Endothelial cell of umbilical vein (primary cell): Measurements from ENCODE around the gene BTBD10. TPM values are rescaled to one million over a fixed set of nuclear protein-coding genes. Genes with fewer than 3 reads are reported as not detected.

ENCODE experiments used
- BruUV-seq: library from RNA; stranded (reverse); fragments of 400-500 nt; replicated peaks from 2 replicates; lab custom pipeline; 2021; lab: Mats Ljungman, UMichigan
- CTCF ChIA-PET: fragments of 300-600, 350-600 bp; sonication (Branson Sonifier 250); formaldehyde crosslinking; loops from one replicate; lab custom pipeline; 2021; ENCODE audit warnings: antibody characterized with exemption, inconsistent platforms; lab: Charles Lee
- POLR2A ChIA-PET: fragments of 300-600, 350-600 bp; sonication (Branson Sonifier 250); formaldehyde crosslinking; loops from one replicate; lab custom pipeline; 2021; ENCODE audit warnings: antibody characterized with exemption, inconsistent platforms; lab: Charles Lee
- DNase-seq: peaks from one replicate; pipeline ENCODE4 v3.0.0-alpha.2; 2011; ENCODE audit warnings: low read depth, low spot score
- FAIRE-seq: peaks from 2 replicates; lab custom pipeline; 2011; peaks lifted over from hg19 to GRCh38; lab: Jason Lieb, UNC
- H2AFZ ChIP-seq: 2 replicates; pipeline ENCODE4 v1.6.0; 2012; ENCODE audit warnings: low read depth, low read length, control low read depth, inconsistent platforms
- H3K27ac ChIP-seq: 2 replicates; pipeline ENCODE4 v1.5.1; 2011; ENCODE audit warnings: low read depth, mild to moderate bottlenecking, control low read depth, low read length, moderate library complexity; ENCODE audit not compliant: insufficient read depth
- H3K27me3 ChIP-seq, 2 experiments: 2 replicates each; pipeline versions ENCODE4 v1.6.0 to v1.6.1; 2011; ENCODE audit warnings: low read length in 2 of 2, mixed read lengths in 1 of 2; ENCODE audit not compliant: control insufficient read depth in 2 of 2, insufficient read depth in 2 of 2
- H3K36me3 ChIP-seq, 2 experiments: 2 replicates in 1 of 2; 3 replicates in 1 of 2; pipeline ENCODE4 v1.5.1; 2011; ENCODE audit warnings: low read length in 2 of 2, mild to moderate bottlenecking in 1 of 2, moderate library complexity in 1 of 2; ENCODE audit not compliant: control insufficient read depth in 2 of 2, insufficient read depth in 2 of 2; ENCODE audit errors: extremely low read depth in 1 of 2
- H3K4me1 ChIP-seq: 3 replicates; pipeline ENCODE4 v1.5.1; 2011; ENCODE audit warnings: mild to moderate bottlenecking, low read length; ENCODE audit not compliant: control insufficient read depth, insufficient read depth; ENCODE audit errors: extremely low read depth
- H3K4me2 ChIP-seq: 2 replicates; pipeline ENCODE4 v1.6.1; 2011; ENCODE audit warnings: low read length, control low read depth, mixed read lengths; ENCODE audit not compliant: insufficient read depth
- H3K4me3 ChIP-seq, 3 experiments: fragments of 200-600 bp in 1 of 3; sonication (generic), shearing (Covaris generic) in 1 of 3; replicated peaks in 1 of 3; 2 replicates each; pipeline ENCODE4 v1.5.1; 2011 to 2016; ENCODE audit warnings: control low read depth in 3 of 3, low read length in 3 of 3, mild to moderate bottlenecking in 2 of 3, inconsistent platforms in 1 of 3, low read depth in 1 of 3, moderate library complexity in 1 of 3; ENCODE audit not compliant: insufficient read depth in 1 of 3
- H3K79me2 ChIP-seq: 2 replicates; pipeline ENCODE4 v1.6.0; 2012; ENCODE audit warnings: low read length, inconsistent platforms; ENCODE audit not compliant: control insufficient read depth, insufficient read depth
- H3K9ac ChIP-seq: replicated peaks from 2 replicates; pipeline ENCODE3; 2011; ENCODE audit warnings: low read length, control low read depth; ENCODE audit not compliant: insufficient read depth; ENCODE audit errors: extremely low read depth
- H3K9me1 ChIP-seq: replicated peaks from 3 replicates; pipeline ENCODE4 v1.6.0; 2011; ENCODE audit warnings: mild to moderate bottlenecking, low read length; ENCODE audit not compliant: control insufficient read depth, insufficient read depth; ENCODE audit errors: extremely low read depth
- H3K9me3 ChIP-seq: replicated peaks from 2 replicates; pipeline ENCODE4 v1.5.1; 2012; ENCODE audit warnings: low read length, inconsistent platforms; ENCODE audit not compliant: control insufficient read depth, insufficient read depth
- H4K20me1 ChIP-seq: replicated peaks from 2 replicates; pipeline ENCODE3; 2011; ENCODE audit warnings: mild to moderate bottlenecking, low read length; ENCODE audit not compliant: control insufficient read depth, insufficient read depth; ENCODE audit errors: extremely low read depth
- EZH2 ChIP-seq: IDR thresholded peaks from 2 replicates; pipeline ENCODE4 v1.6.1; 2012; ENCODE audit warnings: borderline replicate concordance, low read depth, mild to moderate bottlenecking, moderate library complexity, low read length, inconsistent platforms; ENCODE audit not compliant: severe bottlenecking
- FOS ChIP-seq: IDR thresholded peaks from 2 replicates; pipeline ENCODE4 v1.6.1; 2011; ENCODE audit warnings: mild to moderate bottlenecking, low read length, moderate library complexity, borderline replicate concordance; ENCODE audit not compliant: insufficient read depth
- GATA2 ChIP-seq: IDR thresholded peaks from 2 replicates; pipeline ENCODE4 v1.7.0; 2011; ENCODE audit warnings: low read depth, mild to moderate bottlenecking, moderate library complexity, mixed read lengths, low read length; ENCODE audit not compliant: insufficient read length, insufficient read depth
- dilution Hi-C: fragments of 300-500 bp; cut with MboI; formaldehyde crosslinking; loops from one replicate; pipeline ENCODE4 v1.15.0; 2019; ENCODE audit warnings: low sequenced_read_pairs; ENCODE audit not compliant: extremely low pct_ligation_motif_present
- intact Hi-C: fragments of 100-400 bp; cut with micrococcal nuclease; formaldehyde crosslinking; loops from one replicate; pipeline ENCODE4 v1.10.0; 2022
- polyA plus RNA-seq, 4 experiments: library from polyadenylated mRNA; depleted of rRNA in 3 of 4; stranded (reverse) in 3 of 4; unstranded in 1 of 4; fragments of >200 nt; gene quantifications; 2 replicates each; pipeline versions ENCODE4 v1.2.1 to v1.2.3, GENCODE V29; 2011 to 2012; ENCODE audit warnings: missing spikeins in 1 of 4
- total RNA-seq: library from RNA; stranded (reverse); gene quantifications from 2 replicates; pipeline ENCODE4 v1.2.3, GENCODE V29; 2021

Gene BTBD10
- total and polyA plus RNA-seq, 2 donors (not counting 3 experiments of a cell fraction or from before 2014, with no cell fraction given) = 31.7 to 49.6 TPM

DNA sequence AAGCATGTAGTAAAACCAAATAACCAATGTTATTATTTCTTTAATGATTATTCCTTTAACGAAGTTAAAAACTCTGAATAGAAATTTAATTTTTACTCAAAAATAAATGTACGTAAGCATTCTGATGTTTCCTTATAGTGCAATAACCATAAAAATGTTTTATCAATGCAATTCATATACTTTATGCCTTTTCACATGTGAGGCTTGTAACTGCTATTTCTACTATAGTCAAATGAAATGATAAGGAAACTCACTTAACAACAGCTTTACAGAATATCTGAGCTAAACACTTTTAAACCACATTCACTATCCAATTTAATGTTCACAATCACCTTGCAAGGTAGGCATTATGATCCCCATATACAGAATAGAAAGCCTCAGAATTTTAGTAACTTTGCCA, 17.4 kb downstream of the BTBD10 start:
- ChIA-PET POLR2A (no interaction called here), CTCF (interaction anchor here (0.9 to 1.3 kb wide), 3 partner anchors 55 to 91 kb away, joined by 3 to 8 read pairs (median 3); no protein-coding TSS in a partner anchor)
- intact Hi-C loops (loop anchor here (10.0 kb wide), 1 partner anchor 331 kb away; no protein-coding TSS in a partner anchor), dilution Hi-C loops (no loop called here)
- peaks cover 48% of the 10 kb centered on the region for H3K4me1 ChIP-seq
- H4K20me1 ChIP-seq = peaks cover 3% of the 10 kb centered on the region
- no peaks in the 10 kb centered on the region for H3K9me1 ChIP-seq
- peaks cover 86% of the 10 kb centered on the region for H3K79me2 ChIP-seq
- DNase-seq (no peak), FAIRE-seq (no peak)
- no peaks in the 10 kb centered on the region for H3K9me3 ChIP-seq
- no peak overlapping the region for H3K4me3 ChIP-seq
- H3K9ac ChIP-seq = peak overlapping the region; percentile 60
- no peaks in the 10 kb centered on the region for H3K36me3 ChIP-seq
- TF ChIP-seq GATA2 = no peak
- TF ChIP-seq FOS = no peak
- no peak for TF ChIP-seq EZH2
- no TSS peak for BruUV-seq
- no peak overlapping the region for H2AFZ ChIP-seq
- H3K4me2 ChIP-seq = peak overlapping the region; percentile 89
- no peaks in the 10 kb centered on the region for H3K27me3 ChIP-seq
- H3K27ac ChIP-seq = peak overlapping the region; percentile 77

DNA sequence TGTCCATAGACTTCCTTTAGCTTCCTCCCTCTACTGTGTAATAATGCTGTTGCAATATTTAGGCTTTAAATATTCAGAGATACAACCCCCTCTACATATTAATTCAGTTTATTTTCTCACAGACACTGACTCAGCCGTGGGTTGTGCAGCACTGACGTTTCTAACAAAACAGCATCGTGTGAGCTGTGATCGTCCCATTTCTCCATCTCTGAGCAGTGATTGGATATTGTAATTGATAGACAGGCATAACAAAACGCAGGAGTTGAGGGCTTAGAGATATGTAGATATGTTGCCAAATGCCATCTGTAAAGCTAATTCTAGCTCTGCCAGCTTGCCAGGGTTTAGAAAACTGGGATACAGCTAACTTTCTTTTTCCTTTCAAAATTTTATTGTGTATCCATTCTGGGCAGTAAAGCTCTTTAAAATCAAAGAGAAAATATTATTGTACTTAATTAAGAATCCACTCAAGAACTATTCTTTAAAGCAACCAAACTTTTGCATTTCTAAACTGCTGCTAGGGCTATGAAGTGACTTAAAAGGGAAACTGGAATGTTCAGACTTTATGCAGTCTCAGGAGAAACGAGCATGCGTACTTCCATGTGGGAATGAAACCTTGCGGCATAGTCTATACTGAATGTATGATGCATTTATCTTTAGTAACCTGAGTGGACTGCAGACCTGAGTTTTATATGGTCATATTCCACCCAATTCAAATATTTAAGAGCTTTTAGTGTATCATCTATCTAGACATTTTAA, 22.7 kb downstream of the BTBD10 start:
- CTCF ChIA-PET = interaction anchor here (0.7 to 1.7 kb wide), 12 partner anchors 8 to 1152 kb away, joined by 3 to 11 read pairs (median 4); no protein-coding TSS in a partner anchor
- peak; percentile 96 for DNase-seq
- peak; percentile 55 for TF ChIP-seq GATA2
- TF ChIP-seq EZH2 = no peak
- Histone ChIP-seq H3K9ac (peak overlapping the region; percentile 12), H4K20me1 (no peaks in the 10 kb centered on the region), H3K27ac (peak overlapping the region; percentile 49), H3K79me2 (peaks cover 75% of the 10 kb centered on the region), H2AFZ (no peak overlapping the region), H3K9me3 (no peaks in the 10 kb centered on the region), H3K27me3 (no peaks in the 10 kb centered on the region), H3K4me1 (peaks cover 21% of the 10 kb centered on the region), H3K4me3 (peak overlapping the region in 1 of 3 experiments; percentile 4), H3K4me2 (peak overlapping the region; percentile 51), H3K36me3 (no peaks in the 10 kb centered on the region), H3K9me1 (no peaks in the 10 kb centered on the region)
- BruUV-seq = no TSS peak
- intact Hi-C loops = loop anchor here (10.0 kb wide), 1 partner anchor 325 kb away; no protein-coding TSS in a partner anchor
- dilution Hi-C loops = no loop called here
- POLR2A ChIA-PET = no interaction called here
- peak; percentile 87 for FAIRE-seq
